Endothelial cell (in vitro differentiated cells): Measurements from ENCODE around the gene MARVELD1. TPM values are rescaled to one million over a fixed set of nuclear protein-coding genes. Genes with fewer than 3 reads are reported as not detected.

Experiments used
- DNase-seq: peaks from one replicate; pipeline ENCODE4 v3.0.0; 2021; ENCODE audit warnings: low spot score
- H3K27ac Mint-ChIP-seq: one replicate; pipeline ENCODE4 v1.8.0; 2021; ENCODE audit warnings: mixed read lengths, inconsistent platforms; ENCODE audit not compliant: unreplicated experiment
- H3K27me3 Mint-ChIP-seq: one replicate; pipeline ENCODE4 v1.8.0; 2021; ENCODE audit warnings: mild to moderate bottlenecking, moderate library complexity, mixed read lengths, inconsistent platforms; ENCODE audit not compliant: unreplicated experiment
- H3K36me3 Mint-ChIP-seq: one replicate; pipeline ENCODE4 v1.8.0; 2021; ENCODE audit warnings: mild to moderate bottlenecking, low read depth, mixed read lengths, inconsistent platforms; ENCODE audit not compliant: unreplicated experiment
- H3K4me1 Mint-ChIP-seq: one replicate; pipeline ENCODE4 v1.8.0; 2021; ENCODE audit warnings: mild to moderate bottlenecking, mixed read lengths, inconsistent platforms; ENCODE audit not compliant: unreplicated experiment
- H3K4me3 Mint-ChIP-seq: one replicate; pipeline ENCODE4 v1.8.0; 2021; ENCODE audit warnings: mild to moderate bottlenecking, mixed read lengths, inconsistent platforms; ENCODE audit not compliant: unreplicated experiment
- H3K9me3 Mint-ChIP-seq: one replicate; pipeline ENCODE4 v1.8.0; 2021; ENCODE audit warnings: mixed read lengths, inconsistent platforms; ENCODE audit not compliant: unreplicated experiment
- total RNA-seq: library from RNA; stranded (reverse); fragmentation: NEBNext Ultra II Directional; extraction: Animal tissue kit (Norgen Biotek cat#: 25700); gene quantifications from one replicate; pipeline ENCODE4 v1.2.1, GENCODE V29; 2021; ENCODE audit not compliant: unreplicated experiment
- TF ChIP-seq, protein P1 (sequence below): fragments of 200-600 bp; sonication (generic); IDR thresholded peaks from one replicate; pipeline ENCODE4 v1.5.0; 2021; ENCODE audit warnings: antibody characterized with exemption; ENCODE audit not compliant: unreplicated experiment

The MARVELD1 gene
- total RNA-seq, 1 donor from 2014 or later: 21.0 TPM

GRCh38 chr10:97713826-97714400 is 383 bp downstream of the MARVELD1 start:
- DNase-seq: peak; percentile 54

DNA sequence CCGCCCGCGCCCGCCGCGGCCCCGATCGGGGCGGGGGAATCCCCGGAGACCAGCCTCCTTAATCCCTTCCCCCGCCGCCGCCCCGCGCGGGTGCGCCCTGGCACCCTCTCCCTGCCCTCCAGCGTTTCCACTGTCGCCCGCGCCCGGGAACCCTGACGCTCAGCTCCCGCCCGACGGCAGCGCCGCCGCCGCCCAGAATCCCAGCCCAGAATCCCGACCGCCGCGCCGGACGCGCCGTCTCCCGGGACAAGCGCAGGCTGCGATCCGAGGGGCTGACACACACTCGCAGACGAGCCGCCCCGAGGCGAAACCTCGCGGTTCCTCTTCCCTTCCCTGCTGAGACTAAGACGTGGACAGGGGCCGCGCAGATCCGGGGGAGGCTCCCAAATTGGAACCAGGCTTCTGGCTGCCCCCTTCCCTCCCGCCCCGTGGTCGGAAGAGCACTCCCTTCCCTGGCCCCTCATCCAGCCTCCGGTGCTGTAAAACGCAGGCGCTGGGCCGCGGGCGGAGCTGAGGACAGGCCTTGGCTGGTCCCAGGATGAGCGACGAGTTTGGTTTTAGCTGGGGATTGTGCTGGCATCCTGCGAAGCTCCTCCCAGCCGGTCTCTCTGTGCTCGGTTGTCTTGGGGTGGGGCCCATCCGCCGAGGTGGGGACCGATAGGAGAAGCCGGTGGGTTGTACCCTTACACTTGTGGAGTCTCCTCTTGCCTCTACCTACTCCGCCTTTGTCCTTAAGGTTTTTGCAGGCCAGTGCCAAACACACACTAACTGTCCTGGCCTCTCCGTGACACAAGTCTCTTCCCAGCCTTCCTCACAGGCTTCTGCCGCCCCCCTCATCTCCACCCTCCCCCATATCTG is 1.1 kb downstream of the MARVELD1 start:
- H3K4me1 Mint-ChIP-seq: peaks cover 34% of the 10 kb centered on the region

More at GRCh38 chr10:97713826-97714400, 383 bp downstream of the MARVELD1 start:
- Mint-ChIP-seq H3K4me1 (peaks cover 29% of the 10 kb centered on the region), H3K27ac (no peak overlapping the region), H3K9me3 (no peaks in the 10 kb centered on the region), H3K4me3 (peak overlapping the region; percentile 96), H3K36me3 (peaks cover 15% of the 10 kb centered on the region), H3K27me3 (peaks cover 12% of the 10 kb centered on the region)
- TF ChIP-seq, protein P1, sequence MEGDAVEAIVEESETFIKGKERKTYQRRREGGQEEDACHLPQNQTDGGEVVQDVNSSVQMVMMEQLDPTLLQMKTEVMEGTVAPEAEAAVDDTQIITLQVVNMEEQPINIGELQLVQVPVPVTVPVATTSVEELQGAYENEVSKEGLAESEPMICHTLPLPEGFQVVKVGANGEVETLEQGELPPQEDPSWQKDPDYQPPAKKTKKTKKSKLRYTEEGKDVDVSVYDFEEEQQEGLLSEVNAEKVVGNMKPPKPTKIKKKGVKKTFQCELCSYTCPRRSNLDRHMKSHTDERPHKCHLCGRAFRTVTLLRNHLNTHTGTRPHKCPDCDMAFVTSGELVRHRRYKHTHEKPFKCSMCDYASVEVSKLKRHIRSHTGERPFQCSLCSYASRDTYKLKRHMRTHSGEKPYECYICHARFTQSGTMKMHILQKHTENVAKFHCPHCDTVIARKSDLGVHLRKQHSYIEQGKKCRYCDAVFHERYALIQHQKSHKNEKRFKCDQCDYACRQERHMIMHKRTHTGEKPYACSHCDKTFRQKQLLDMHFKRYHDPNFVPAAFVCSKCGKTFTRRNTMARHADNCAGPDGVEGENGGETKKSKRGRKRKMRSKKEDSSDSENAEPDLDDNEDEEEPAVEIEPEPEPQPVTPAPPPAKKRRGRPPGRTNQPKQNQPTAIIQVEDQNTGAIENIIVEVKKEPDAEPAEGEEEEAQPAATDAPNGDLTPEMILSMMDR: no peak

DNA sequence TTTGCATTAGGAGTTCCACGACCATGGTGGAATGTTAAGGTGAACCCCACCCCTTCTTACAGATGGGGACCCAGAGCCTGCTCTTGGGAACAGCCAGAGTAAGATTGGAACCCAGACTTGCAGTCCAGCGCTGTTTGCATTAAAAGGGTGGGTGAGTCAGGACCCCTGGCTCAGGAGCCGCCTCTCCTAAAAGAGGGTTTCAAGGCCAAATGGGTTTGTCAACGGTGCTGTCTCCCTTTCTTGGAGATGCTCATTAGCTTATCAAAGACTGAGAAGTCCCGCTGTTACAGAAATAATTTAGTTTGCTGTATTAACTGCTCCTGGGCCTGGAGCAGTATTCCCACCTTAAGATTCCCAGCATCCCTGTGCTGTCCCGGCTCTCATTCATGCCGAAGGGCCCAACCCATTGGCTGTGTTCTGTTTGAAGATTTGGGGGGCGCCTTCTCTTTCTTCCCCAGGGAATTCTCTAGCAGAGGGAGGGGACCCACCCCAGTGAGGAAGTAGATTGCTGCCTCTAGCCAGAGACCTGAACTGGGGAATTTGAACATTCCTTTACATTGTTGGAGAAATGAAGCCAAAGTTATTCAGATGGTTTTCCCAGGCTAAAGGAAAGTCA is 1.8 kb downstream of the MARVELD1 start:
- Mint-ChIP-seq H3K27ac (no peak overlapping the region), H3K4me3 (peak overlapping the region; percentile 76), H3K27me3 (peaks cover 12% of the 10 kb centered on the region)

More for the DNA sequence above, 1.1 kb downstream of the MARVELD1 start:
- TF ChIP-seq, protein P1: no peak
- peak overlapping the region; percentile 76 for H3K4me3 Mint-ChIP-seq
- H3K9me3 Mint-ChIP-seq: no peaks in the 10 kb centered on the region
- no peak overlapping the region for H3K27ac Mint-ChIP-seq
- H3K27me3 Mint-ChIP-seq: peaks cover 12% of the 10 kb centered on the region
- peak; percentile 60 for DNase-seq
- peaks cover 15% of the 10 kb centered on the region for H3K36me3 Mint-ChIP-seq

DNA sequence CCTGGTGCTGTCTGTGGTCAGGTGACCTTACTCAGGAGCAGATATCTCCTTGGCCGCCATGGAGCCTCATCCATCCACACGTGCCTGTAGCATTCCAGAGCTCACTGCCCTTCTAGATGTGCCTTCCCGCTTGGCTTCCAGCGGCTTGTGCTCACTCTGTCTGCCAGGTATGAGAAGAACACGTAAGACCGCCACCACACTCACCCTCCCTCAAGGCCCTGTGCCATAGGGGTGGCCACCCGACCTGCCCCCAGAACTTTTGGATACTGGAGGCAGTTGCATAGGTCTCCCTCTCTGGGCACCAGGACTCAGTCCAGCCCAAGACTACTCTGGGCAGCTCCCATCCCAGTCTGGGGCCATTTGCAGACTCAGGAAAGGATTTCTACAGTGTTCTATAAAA is 4.1 kb downstream of the MARVELD1 start:
- no peak for DNase-seq
- Mint-ChIP-seq H3K4me1 (peaks cover 32% of the 10 kb centered on the region), H3K9me3 (no peaks in the 10 kb centered on the region)

More for the DNA sequence above, 1.8 kb downstream of the MARVELD1 start:
- peaks cover 36% of the 10 kb centered on the region for H3K4me1 Mint-ChIP-seq
- no peaks in the 10 kb centered on the region for H3K9me3 Mint-ChIP-seq
- TF ChIP-seq, protein P1: no peak
- no peak for DNase-seq
- H3K36me3 Mint-ChIP-seq: peaks cover 15% of the 10 kb centered on the region

More for the DNA sequence above, 4.1 kb downstream of the MARVELD1 start:
- Mint-ChIP-seq H3K27me3 (peaks cover 12% of the 10 kb centered on the region), H3K27ac (no peak overlapping the region), H3K36me3 (peaks cover 15% of the 10 kb centered on the region), H3K4me3 (no peak overlapping the region)
- TF ChIP-seq, protein P1: no peak
